ENCODE results near the gene DYNLRB2.

Gene DYNLRB2

DNA sequence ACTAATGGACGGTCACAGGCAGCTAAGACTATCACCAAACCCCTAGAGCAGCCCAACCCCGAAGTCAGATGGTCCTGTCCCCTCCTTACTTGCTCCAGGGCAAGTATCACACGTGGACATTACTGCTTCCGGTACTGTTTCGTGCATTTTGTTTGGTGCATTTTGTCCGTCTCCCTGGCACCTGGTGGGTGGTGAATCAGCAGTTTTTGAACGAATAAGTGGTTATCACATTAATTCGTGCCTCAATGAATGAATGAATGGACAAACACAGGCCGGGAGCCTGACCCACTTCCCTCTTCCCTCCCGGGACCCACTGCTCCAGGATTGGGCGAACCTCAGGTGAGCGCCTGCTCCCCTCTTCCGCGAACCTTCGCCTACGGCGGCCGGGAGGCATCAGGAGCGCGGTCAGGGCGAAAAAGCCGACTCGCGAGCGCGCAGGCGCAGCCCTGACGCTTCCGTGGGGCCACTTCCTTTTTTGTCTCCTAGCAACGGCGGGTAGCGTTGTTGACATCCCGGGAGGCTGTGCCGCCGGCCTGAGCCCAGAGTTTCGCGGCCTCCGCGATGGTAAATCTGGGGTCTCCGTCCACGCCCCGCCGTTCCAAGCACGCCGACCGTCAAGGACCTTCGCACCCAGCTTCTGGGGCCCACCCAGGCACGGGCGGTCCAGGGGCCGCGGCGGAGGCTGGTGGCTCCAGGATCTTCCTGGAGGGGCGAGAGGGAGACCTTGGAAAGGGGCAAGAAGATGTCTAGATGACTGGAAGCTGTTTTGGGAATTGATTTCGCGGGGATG lies at the start of gene DYNLRB2:
Gene DYNLRB2 (plus strand): TSS at position 478 of the 790 bp plus-strand sequence. CDS start 84 bp downstream, at position 562.
- H3K4me3 ChIP-seq (ENCODE audit: low read depth, low read length): peak within 1 kb of the TSS; percentile 92
- peak; percentile 98 for DNase-seq (ENCODE audit: low read depth)
- TF ChIP-seq, protein P1, sequence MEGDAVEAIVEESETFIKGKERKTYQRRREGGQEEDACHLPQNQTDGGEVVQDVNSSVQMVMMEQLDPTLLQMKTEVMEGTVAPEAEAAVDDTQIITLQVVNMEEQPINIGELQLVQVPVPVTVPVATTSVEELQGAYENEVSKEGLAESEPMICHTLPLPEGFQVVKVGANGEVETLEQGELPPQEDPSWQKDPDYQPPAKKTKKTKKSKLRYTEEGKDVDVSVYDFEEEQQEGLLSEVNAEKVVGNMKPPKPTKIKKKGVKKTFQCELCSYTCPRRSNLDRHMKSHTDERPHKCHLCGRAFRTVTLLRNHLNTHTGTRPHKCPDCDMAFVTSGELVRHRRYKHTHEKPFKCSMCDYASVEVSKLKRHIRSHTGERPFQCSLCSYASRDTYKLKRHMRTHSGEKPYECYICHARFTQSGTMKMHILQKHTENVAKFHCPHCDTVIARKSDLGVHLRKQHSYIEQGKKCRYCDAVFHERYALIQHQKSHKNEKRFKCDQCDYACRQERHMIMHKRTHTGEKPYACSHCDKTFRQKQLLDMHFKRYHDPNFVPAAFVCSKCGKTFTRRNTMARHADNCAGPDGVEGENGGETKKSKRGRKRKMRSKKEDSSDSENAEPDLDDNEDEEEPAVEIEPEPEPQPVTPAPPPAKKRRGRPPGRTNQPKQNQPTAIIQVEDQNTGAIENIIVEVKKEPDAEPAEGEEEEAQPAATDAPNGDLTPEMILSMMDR (IDR thresholded peaks at IDR 0.05; ENCODE audit: insufficient read depth, low read depth, low read length, missing control alignments): no peak

DNA sequence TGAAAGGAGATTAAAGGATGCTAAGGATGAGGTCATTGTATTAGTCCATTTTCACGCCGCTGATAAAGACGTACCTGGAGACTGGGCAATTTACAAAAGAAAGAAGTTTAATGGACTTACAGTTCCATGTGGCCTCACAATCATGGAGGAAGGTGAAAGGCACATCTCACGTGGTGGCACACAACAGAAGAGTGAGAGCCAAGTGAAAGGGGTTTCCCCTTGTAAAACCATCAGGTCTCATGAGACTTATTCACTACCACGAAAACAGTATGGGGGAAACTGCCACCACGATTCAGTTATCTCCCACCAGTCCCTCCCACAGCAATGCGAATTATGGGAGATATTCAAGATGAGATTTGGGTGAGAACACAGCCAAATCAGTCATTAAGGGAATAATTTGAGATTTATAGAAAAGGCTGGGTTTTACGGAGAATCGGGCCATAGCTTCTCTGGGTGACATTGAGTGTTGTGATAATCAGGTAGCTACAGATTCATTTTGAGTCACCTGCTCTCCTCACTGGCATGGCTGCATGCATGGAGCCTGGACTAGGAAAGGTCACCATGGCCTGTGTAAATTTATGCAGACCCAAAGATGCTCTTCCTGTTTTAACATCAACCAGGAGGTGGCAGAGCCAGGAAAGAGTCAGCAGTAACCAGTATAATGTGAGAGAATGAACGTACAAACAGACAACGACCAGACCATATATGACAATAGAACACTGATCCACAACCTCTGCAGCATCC lies 40.5 kb upstream of the DYNLRB2 start:
- H3K4me3 ChIP-seq (ENCODE audit: low read depth, low read length): no peak overlapping the region
- DNase-seq (ENCODE audit: low read depth): peak; percentile 5
- TF ChIP-seq, protein P1 (IDR thresholded peaks at IDR 0.05; ENCODE audit: insufficient read depth, low read depth, low read length, missing control alignments): no peak

DNA sequence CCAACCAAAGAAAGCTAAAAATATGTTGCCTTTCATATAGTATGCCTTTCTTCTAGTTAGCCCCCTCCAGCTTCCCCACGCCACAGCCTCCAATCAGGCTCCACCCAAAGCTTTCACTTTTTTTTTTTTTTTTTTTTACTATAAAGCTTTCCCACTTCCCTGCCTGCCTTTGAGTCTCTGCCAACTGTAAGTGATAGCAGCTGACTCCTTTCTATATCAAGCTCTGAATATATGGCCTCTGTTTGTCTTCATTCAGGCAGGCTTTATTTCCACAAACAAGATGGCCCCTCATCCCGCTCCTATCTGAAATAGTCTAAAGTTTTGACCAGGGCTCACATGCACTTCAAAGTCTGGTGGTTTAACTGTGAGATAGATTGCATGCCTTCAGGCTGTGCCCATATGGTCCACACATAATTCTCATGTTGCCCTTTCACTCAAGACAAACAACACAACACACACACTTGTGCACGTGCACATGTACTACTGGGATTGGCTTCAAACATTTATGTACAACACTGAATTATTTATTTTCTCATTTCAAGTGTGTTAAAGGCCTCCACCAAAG lies 39.8 kb upstream of the DYNLRB2 start:
- no peak for DNase-seq (ENCODE audit: low read depth)
- TF ChIP-seq, protein P1 (IDR thresholded peaks at IDR 0.05; ENCODE audit: insufficient read depth, low read depth, low read length, missing control alignments): no peak
- no peak overlapping the region for H3K4me3 ChIP-seq (ENCODE audit: low read depth, low read length)

DNA sequence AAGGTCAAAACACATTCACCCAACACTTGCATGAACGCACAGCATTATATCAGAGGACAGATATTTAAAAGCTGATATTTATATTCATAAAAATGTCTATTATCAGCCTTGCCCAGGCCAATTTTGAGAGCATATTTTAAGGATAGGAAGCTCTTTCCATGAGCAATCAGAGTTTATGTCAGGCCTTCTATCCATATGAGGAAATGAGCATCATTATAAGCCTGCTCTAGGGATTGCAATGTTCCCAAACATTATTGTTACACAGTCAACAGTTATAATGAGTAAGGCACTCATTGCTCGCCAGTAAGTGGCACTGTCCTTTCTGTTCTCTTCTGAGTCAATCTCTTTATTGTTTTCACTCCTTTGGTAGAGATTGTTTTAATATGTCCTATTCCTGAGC lies 37.7 kb upstream of the DYNLRB2 start:
- TF ChIP-seq, protein P1 (IDR thresholded peaks at IDR 0.05; ENCODE audit: insufficient read depth, low read depth, low read length, missing control alignments): no peak
- no peak for DNase-seq (ENCODE audit: low read depth)
- no peak overlapping the region for H3K4me3 ChIP-seq (ENCODE audit: low read depth, low read length)

DNA sequence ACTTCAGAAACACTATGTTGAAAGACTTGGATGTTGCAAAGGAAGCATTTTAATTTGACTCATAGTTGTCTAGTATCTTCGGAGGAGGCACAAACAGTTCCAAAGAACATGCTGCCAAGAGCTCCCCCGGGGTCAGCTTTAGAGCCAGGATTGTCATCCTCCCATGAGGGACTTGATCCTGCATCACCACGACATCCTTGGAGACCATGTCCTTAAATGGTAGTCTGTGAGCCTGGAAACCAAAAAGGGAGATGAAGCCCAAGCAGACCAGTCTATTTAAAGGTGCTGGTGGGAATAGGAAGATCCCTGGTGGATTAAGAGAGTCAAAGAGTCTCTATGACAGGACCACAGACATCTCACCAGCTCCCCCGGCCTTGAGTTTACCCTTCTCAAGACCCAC lies 33.3 kb upstream of the DYNLRB2 start:
- H3K4me3 ChIP-seq (ENCODE audit: low read depth, low read length): no peak overlapping the region
- TF ChIP-seq, protein P1 (IDR thresholded peaks at IDR 0.05; ENCODE audit: insufficient read depth, low read depth, low read length, missing control alignments): no peak
- no peak for DNase-seq (ENCODE audit: low read depth)

DNA sequence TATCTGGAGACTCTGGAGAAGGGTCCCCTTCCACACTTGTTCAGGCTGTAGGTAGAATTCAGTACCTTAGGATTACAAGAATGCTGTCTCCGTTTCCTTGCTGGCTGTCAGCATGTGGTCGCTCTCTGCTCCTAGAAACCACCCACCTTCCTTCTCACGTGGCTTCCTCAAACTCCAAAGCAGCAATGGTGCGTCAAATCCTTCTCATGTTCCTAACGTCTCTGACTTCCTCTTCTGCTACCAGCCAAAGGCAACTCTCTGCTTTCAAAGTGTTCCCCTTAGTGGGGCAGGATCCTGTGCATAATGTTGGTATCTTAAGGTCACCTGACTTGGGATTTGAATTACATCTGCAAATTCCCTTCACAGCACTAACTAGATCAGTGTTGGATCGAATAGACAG lies 30.9 kb upstream of the DYNLRB2 start:
- TF ChIP-seq, protein P1 (IDR thresholded peaks at IDR 0.05; ENCODE audit: insufficient read depth, low read depth, low read length, missing control alignments): no peak
- no peak for DNase-seq (ENCODE audit: low read depth)
- no peak overlapping the region for H3K4me3 ChIP-seq (ENCODE audit: low read depth, low read length)

Measured in GM12865 (cell line).